GM23338 (cell line): ENCODE data around the gene HVCN1. TPM values are rescaled to one million over a fixed set of nuclear protein-coding genes. Genes with fewer than 3 reads are reported as not detected.

Experiments used
- ETS1 ChIP-seq: IDR thresholded peaks from 2 replicates; pipeline ENCODE4 v1.6.1; 2016; ENCODE audit warnings: antibody characterized with exemption
- EZH2 ChIP-seq: fragments of 200-600 bp; sonication (generic); IDR thresholded peaks from one replicate; pipeline ENCODE4 v1.8.0; 2017; ENCODE audit warnings: antibody characterized with exemption, mild to moderate bottlenecking, low read depth; ENCODE audit not compliant: unreplicated experiment
- EZH2phosphoT487 ChIP-seq: fragments of 200-600 bp; sonication (generic); IDR thresholded peaks from one replicate; pipeline ENCODE4 v1.8.1; 2018; ENCODE audit warnings: antibody characterized with exemption; ENCODE audit not compliant: unreplicated experiment
- ZNF114 ChIP-seq: fragments of 250-450 bp; sonication (Bioruptor Pico); IDR thresholded peaks from 2 replicates; pipeline ENCODE4 v1.5.0; 2020; ENCODE audit warnings: mild to moderate bottlenecking, moderate library complexity
- ZNF462 ChIP-seq: fragments of 250-450 bp; sonication (Bioruptor Pico); IDR thresholded peaks from 2 replicates; pipeline ENCODE4 v1.5.0; 2020; ENCODE audit warnings: mild to moderate bottlenecking, moderate library complexity
- polyA plus RNA-seq: library from polyadenylated mRNA; unstranded; fragments of >200 nt; fragmentation: Nextera tagmentation; extraction: Ambion mirVana; gene quantifications from 2 replicates; pipeline ENCODE4 v1.2.1, GENCODE V29; 2016
- small RNA-seq: library from RNA; depleted of rRNA; stranded (forward); fragments of <200 nt; gene quantifications from one replicate; pipeline ENCODE3, GENCODE V24; 2014; ENCODE audit warnings: low replicate concordance
- total RNA-seq: library from RNA; depleted of rRNA; stranded (reverse); fragments of >200 nt; shearing (Covaris generic); gene quantifications from 2 replicates; pipeline ENCODE4 v1.2.3, GENCODE V29; 2014; rRNA removed

Gene HVCN1
- total and polyA plus RNA-seq, 2 experiments from 2014 or later: 10.4 to 10.7 TPM

- TF ChIP-seq ZNF462 (no peak), EZH2phosphoT487 (no peak), EZH2 (no peak), ZNF114 (no peak), ETS1 (no peak)
These were observed 89.6 kb downstream of the HVCN1 start (continued) for GRCh38 chr12:110599334-110599733.

Small RNA genes lying within 50 kb of the gene (small RNA-seq; reads per million reads assigned to genes)
- gene RN7SL387P: not detected

Other genes with a start within 250 kb of the HVCN1 start
- gene ARPC3, start 238.8 kb downstream of the HVCN1 start, total RNA-seq: 378 and 411 TPM in 2 replicates
- gene ARPC3, start 238.8 kb downstream of the HVCN1 start, polyA plus RNA-seq: 296 and 356 TPM in 2 replicates
- gene GPN3, start 220.9 kb downstream of the HVCN1 start, total RNA-seq: 30.4 and 45.0 TPM in 2 replicates
- gene GPN3, start 220.9 kb downstream of the HVCN1 start, polyA plus RNA-seq: 84.6 and 108 TPM in 2 replicates
- gene FAM216A, start 220.3 kb downstream of the HVCN1 start, total RNA-seq: 20.4 and 27.1 TPM in 2 replicates
- 53.0 and 53.5 TPM in 2 replicates for gene FAM216A, start 220.3 kb downstream of the HVCN1 start, polyA plus RNA-seq
- 39.1 and 82.1 TPM in 2 replicates for gene VPS29, start 187.0 kb downstream of the HVCN1 start, total RNA-seq
- 103 and 115 TPM in 2 replicates for gene VPS29, start 187.0 kb downstream of the HVCN1 start, polyA plus RNA-seq
- not detected in 2 replicates for gene RAD9B, start 186.8 kb downstream of the HVCN1 start, total RNA-seq
- gene RAD9B, start 186.8 kb downstream of the HVCN1 start, polyA plus RNA-seq: not detected in 2 replicates
- gene PPTC7, start 105.8 kb downstream of the HVCN1 start, total RNA-seq: 17.5 and 22.3 TPM in 2 replicates
- 5.2 and 7.5 TPM in 2 replicates for gene PPTC7, start 105.8 kb downstream of the HVCN1 start, polyA plus RNA-seq
- gene TCTN1, start 75.0 kb downstream of the HVCN1 start, total RNA-seq: 12.4 and 14.8 TPM in 2 replicates
- 10.5 and 10.6 TPM in 2 replicates for gene TCTN1, start 75.0 kb downstream of the HVCN1 start, polyA plus RNA-seq
- 501 and 577 TPM in 2 replicates for gene PPP1CC, start 53.8 kb upstream of the HVCN1 start, total RNA-seq
- gene PPP1CC, start 53.8 kb upstream of the HVCN1 start, polyA plus RNA-seq: 272 and 276 TPM in 2 replicates
- not detected in 2 replicates for gene CCDC63, start 157.9 kb upstream of the HVCN1 start, total RNA-seq
- 1.8 and 1.9 TPM in 2 replicates for gene CCDC63, start 157.9 kb upstream of the HVCN1 start, polyA plus RNA-seq
- gene MYL2, start 231.5 kb upstream of the HVCN1 start, total RNA-seq: not detected in 2 replicates
- not detected in 2 replicates for gene MYL2, start 231.5 kb upstream of the HVCN1 start, polyA plus RNA-seq